ENCODE results near the gene GCAT. TPM values are rescaled to one million over a fixed set of nuclear protein-coding genes. Genes with fewer than 3 reads are reported as not detected.

The GCAT gene
- 10 to 100 TPM; 13.2 to 14.1 TPM for total RNA-seq

- Mint-ChIP-seq H3K4me3 (peak within 1 kb of the TSS; percentile 78), H3K27ac (no peak within 1 kb of the TSS), H3K9me3 (no peaks in the 10 kb centered on the region), H3K4me1 (peaks cover 44% of the 10 kb centered on the region), H3K36me3 (ENCODE audit: low read depth) (peaks cover 4% of the 10 kb centered on the region), H3K27me3 (peaks cover 40% of the 10 kb centered on the region)
- POLR2A ChIA-PET, result interaction anchor here (0.7 to 2.6 kb wide), 12 partner anchors 9 to 199 kb away, joined by 3 to 11 read pairs (median 4); partner anchors contain the start of genes ANKRD54, GALR3 and GGA1
- peak; percentile 95 for DNase-seq
- CTCF ChIA-PET, result interaction anchor here (0.7 to 4.3 kb wide), 7 partner anchors 11 to 201 kb away, joined by 3 to 49 read pairs (median 5); partner anchors contain the start of gene NOL12
Observed at GRCh38 chr22:37807410-37808293, at the start of gene GCAT. TSS of gene GCAT (plus strand) at chr22:37807934. CDS start at chr22:37807968, 34 bp downstream.

GRCh38 chr22:37758694-37759093 is 49.0 kb upstream of the GCAT start:
- no peak for DNase-seq
- Mint-ChIP-seq H3K4me1 (peaks cover 1% of the 10 kb centered on the region), H3K27me3 (no peaks in the 10 kb centered on the region), H3K36me3 (ENCODE audit: low read depth) (peaks cover 35% of the 10 kb centered on the region), H3K9me3 (no peaks in the 10 kb centered on the region), H3K27ac (no peak overlapping the region), H3K4me3 (no peak overlapping the region)
- ChIA-PET POLR2A (no interaction called here), CTCF (no interaction called here)

GRCh38 chr22:37759281-37759680 is 48.5 kb upstream of the GCAT start:
- CTCF ChIA-PET, result no interaction called here
- Mint-ChIP-seq H3K4me1 (peaks cover 1% of the 10 kb centered on the region), H3K27me3 (no peaks in the 10 kb centered on the region), H3K36me3 (ENCODE audit: low read depth) (peaks cover 35% of the 10 kb centered on the region), H3K9me3 (no peaks in the 10 kb centered on the region), H3K27ac (no peak overlapping the region), H3K4me3 (no peak overlapping the region)
- no peak for DNase-seq
- POLR2A ChIA-PET, result no interaction called here

- no peak overlapping the region for H3K4me3 Mint-ChIP-seq
- CTCF ChIA-PET, result no interaction called here
- H3K27me3 Mint-ChIP-seq, result no peaks in the 10 kb centered on the region
- no peak for DNase-seq
- peaks cover 29% of the 10 kb centered on the region for H3K36me3 Mint-ChIP-seq (ENCODE audit: low read depth)
- peaks cover 1% of the 10 kb centered on the region for H3K4me1 Mint-ChIP-seq
- no peak overlapping the region for H3K27ac Mint-ChIP-seq
- H3K9me3 Mint-ChIP-seq, result no peaks in the 10 kb centered on the region
- POLR2A ChIA-PET, result no interaction called here
Observed at GRCh38 chr22:37760152-37760551, 47.6 kb upstream of the GCAT start.

GRCh38 chr22:37762389-37762836 is 45.3 kb upstream of the GCAT start:
- Mint-ChIP-seq H3K9me3 (no peaks in the 10 kb centered on the region), H3K27me3 (no peaks in the 10 kb centered on the region), H3K4me1 (peaks cover 1% of the 10 kb centered on the region), H3K4me3 (no peak overlapping the region), H3K36me3 (ENCODE audit: low read depth) (peaks cover 18% of the 10 kb centered on the region), H3K27ac (no peak overlapping the region)
- DNase-seq, result no peak
- ChIA-PET POLR2A (no interaction called here), CTCF (interaction anchor here (0.5 kb wide), 1 partner anchor 26 kb away, joined by 4 read pairs; no protein-coding TSS in a partner anchor)

- Mint-ChIP-seq H3K4me3 (no peak overlapping the region), H3K36me3 (ENCODE audit: low read depth) (peaks cover 17% of the 10 kb centered on the region), H3K27ac (no peak overlapping the region), H3K27me3 (no peaks in the 10 kb centered on the region), H3K9me3 (no peaks in the 10 kb centered on the region), H3K4me1 (peaks cover 1% of the 10 kb centered on the region)
- DNase-seq, result no peak
- ChIA-PET CTCF (interaction anchor here (0.5 kb wide), 1 partner anchor 25 kb away, joined by 4 read pairs; no protein-coding TSS in a partner anchor), POLR2A (interaction anchor here (1.0 kb wide), 1 partner anchor 10 kb away, joined by 3 read pairs; no protein-coding TSS in a partner anchor)
Observed at GRCh38 chr22:37763012-37763411, 44.7 kb upstream of the GCAT start.

GRCh38 chr22:37763652-37764051 is 44.1 kb upstream of the GCAT start:
- no peak for DNase-seq
- Mint-ChIP-seq H3K9me3 (no peaks in the 10 kb centered on the region), H3K27ac (no peak overlapping the region), H3K36me3 (ENCODE audit: low read depth) (peaks cover 12% of the 10 kb centered on the region), H3K27me3 (no peaks in the 10 kb centered on the region), H3K4me1 (no peaks in the 10 kb centered on the region), H3K4me3 (no peak overlapping the region)
- POLR2A ChIA-PET, result interaction anchor here (1.0 kb wide), 1 partner anchor 10 kb away, joined by 3 read pairs; no protein-coding TSS in a partner anchor
- CTCF ChIA-PET, result no interaction called here

GRCh38 chr22:37764622-37765021 is 43.1 kb upstream of the GCAT start:
- ChIA-PET POLR2A (no interaction called here), CTCF (no interaction called here)
- no peak for DNase-seq
- Mint-ChIP-seq H3K4me3 (no peak overlapping the region), H3K27me3 (no peaks in the 10 kb centered on the region), H3K36me3 (ENCODE audit: low read depth) (peaks cover 9% of the 10 kb centered on the region), H3K27ac (no peak overlapping the region), H3K4me1 (no peaks in the 10 kb centered on the region), H3K9me3 (no peaks in the 10 kb centered on the region)

- CTCF ChIA-PET, result interaction anchor here (0.6 kb wide), 1 partner anchor 853 kb away, joined by 3 read pairs; no protein-coding TSS in a partner anchor
- POLR2A ChIA-PET, result interaction anchor here (0.7 kb wide), 1 partner anchor 18 kb away, joined by 3 read pairs; no protein-coding TSS in a partner anchor
- no peak for DNase-seq
- Mint-ChIP-seq H3K36me3 (ENCODE audit: low read depth) (peaks cover 3% of the 10 kb centered on the region), H3K4me1 (no peaks in the 10 kb centered on the region), H3K27me3 (no peaks in the 10 kb centered on the region), H3K4me3 (no peak overlapping the region), H3K27ac (no peak overlapping the region), H3K9me3 (no peaks in the 10 kb centered on the region)
Observed at GRCh38 chr22:37765498-37765897, 42.2 kb upstream of the GCAT start.

GRCh38 chr22:37765953-37766576 is 41.7 kb upstream of the GCAT start:
- H3K9me3 Mint-ChIP-seq, result no peaks in the 10 kb centered on the region
- H3K4me3 Mint-ChIP-seq, result no peak overlapping the region
- H3K36me3 Mint-ChIP-seq (ENCODE audit: low read depth), result peaks cover 6% of the 10 kb centered on the region
- H3K4me1 Mint-ChIP-seq, result no peaks in the 10 kb centered on the region
- H3K27me3 Mint-ChIP-seq, result no peaks in the 10 kb centered on the region
- POLR2A ChIA-PET, result interaction anchor here (0.7 kb wide), 1 partner anchor 19 kb away, joined by 3 read pairs; no protein-coding TSS in a partner anchor
- no peak overlapping the region for H3K27ac Mint-ChIP-seq
- CTCF ChIA-PET, result interaction anchor here (0.6 kb wide), 1 partner anchor 853 kb away, joined by 3 read pairs; no protein-coding TSS in a partner anchor
- DNase-seq, result no peak

- CTCF ChIA-PET, result interaction anchor here (0.6 to 2.3 kb wide), 4 partner anchors 21 to 97 kb away, joined by 3 to 6 read pairs (median 5); no protein-coding TSS in a partner anchor
- Mint-ChIP-seq H3K36me3 (ENCODE audit: low read depth) (peaks cover 14% of the 10 kb centered on the region), H3K27ac (no peak overlapping the region), H3K4me1 (no peaks in the 10 kb centered on the region), H3K4me3 (no peak overlapping the region), H3K27me3 (no peaks in the 10 kb centered on the region), H3K9me3 (no peaks in the 10 kb centered on the region)
- POLR2A ChIA-PET, result interaction anchor here (1.0 kb wide), 1 partner anchor 11 kb away, joined by 4 read pairs; no protein-coding TSS in a partner anchor
- no peak for DNase-seq
Observed at GRCh38 chr22:37768273-37768672, 39.5 kb upstream of the GCAT start.

GRCh38 chr22:37769056-37769455 is 38.7 kb upstream of the GCAT start:
- POLR2A ChIA-PET, result no interaction called here
- CTCF ChIA-PET, result interaction anchor here (1.2 to 2.3 kb wide), 2 partner anchors 31 to 49 kb away, joined by 3 to 6 read pairs; no protein-coding TSS in a partner anchor
- Mint-ChIP-seq H3K9me3 (no peaks in the 10 kb centered on the region), H3K27me3 (no peaks in the 10 kb centered on the region), H3K4me1 (no peaks in the 10 kb centered on the region), H3K27ac (no peak overlapping the region), H3K36me3 (ENCODE audit: low read depth) (peaks cover 14% of the 10 kb centered on the region), H3K4me3 (no peak overlapping the region)
- no peak for DNase-seq

- Mint-ChIP-seq H3K4me3 (no peak overlapping the region), H3K27me3 (no peaks in the 10 kb centered on the region), H3K27ac (no peak overlapping the region), H3K9me3 (no peaks in the 10 kb centered on the region), H3K36me3 (ENCODE audit: low read depth) (peaks cover 15% of the 10 kb centered on the region), H3K4me1 (no peaks in the 10 kb centered on the region)
- ChIA-PET POLR2A (no interaction called here), CTCF (no interaction called here)
- no peak for DNase-seq
Observed at GRCh38 chr22:37771081-37771480, 36.7 kb upstream of the GCAT start.

All from activated CD4-positive, alpha-beta memory T cell treated with anti-CD3 and anti-CD28 coated beads, Interleukin-2, amount 10 ng/mL, durations not matched to agents 7 days and 5 days (primary cell).